Fibroblast of peridontal ligament (primary cell): ENCODE results near the gene JUP.
A peak's percentile ranks its signal among the peaks of the same experiment; 100 is the strongest.

Experiments used
- DNase-seq: peaks from one replicate; pipeline ENCODE4 v3.0.0-alpha.2; 2010; ENCODE audit errors: extremely low read depth

The JUP gene

DNA sequence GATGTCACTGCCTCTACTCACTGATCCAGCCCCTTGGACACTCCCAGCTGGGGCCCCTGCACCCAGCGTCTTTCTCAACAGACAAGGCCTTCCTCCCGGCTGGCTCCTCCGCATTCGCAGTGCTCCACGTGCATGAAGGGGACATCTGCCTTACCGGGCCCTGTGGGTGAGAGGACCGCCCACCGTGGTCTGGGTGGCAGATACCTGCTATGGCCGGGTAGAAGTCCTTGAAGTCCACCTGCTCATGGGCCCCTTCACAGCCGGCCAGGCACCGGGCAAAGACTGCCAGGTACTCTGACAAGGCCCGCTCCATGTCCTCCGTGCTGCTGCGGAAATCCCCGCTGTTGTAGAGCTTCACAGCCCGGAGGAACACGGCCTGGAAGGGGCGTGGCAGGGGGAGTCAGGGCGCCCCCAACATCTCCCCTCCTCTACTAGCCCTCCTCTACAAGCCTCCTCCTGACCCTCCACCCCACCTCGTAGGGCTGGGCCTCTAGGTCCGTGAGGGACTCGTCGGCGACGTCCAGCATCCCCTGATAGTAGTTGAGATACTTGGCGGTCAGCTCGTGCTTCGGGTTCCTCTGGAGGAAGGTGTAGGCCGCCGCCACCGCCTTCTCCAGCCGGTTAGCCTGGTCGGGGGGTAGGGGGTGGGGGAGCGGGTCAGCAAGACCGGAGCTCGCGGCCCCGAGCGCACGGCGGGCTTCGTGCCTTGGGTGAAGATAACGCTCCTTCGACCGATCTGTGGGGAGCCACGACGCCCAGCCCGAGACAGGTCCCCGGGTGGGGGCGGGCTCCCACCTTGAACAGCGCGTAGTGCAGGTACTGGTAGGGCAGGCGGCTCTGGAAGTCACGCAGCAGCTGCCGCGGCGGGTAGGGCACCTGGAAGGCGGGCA is 24.4 kb upstream of the JUP start:
- no peak for DNase-seq

GRCh38 chr17:41806685-41807445 is 20.4 kb upstream of the JUP start:
- no peak for DNase-seq

DNA sequence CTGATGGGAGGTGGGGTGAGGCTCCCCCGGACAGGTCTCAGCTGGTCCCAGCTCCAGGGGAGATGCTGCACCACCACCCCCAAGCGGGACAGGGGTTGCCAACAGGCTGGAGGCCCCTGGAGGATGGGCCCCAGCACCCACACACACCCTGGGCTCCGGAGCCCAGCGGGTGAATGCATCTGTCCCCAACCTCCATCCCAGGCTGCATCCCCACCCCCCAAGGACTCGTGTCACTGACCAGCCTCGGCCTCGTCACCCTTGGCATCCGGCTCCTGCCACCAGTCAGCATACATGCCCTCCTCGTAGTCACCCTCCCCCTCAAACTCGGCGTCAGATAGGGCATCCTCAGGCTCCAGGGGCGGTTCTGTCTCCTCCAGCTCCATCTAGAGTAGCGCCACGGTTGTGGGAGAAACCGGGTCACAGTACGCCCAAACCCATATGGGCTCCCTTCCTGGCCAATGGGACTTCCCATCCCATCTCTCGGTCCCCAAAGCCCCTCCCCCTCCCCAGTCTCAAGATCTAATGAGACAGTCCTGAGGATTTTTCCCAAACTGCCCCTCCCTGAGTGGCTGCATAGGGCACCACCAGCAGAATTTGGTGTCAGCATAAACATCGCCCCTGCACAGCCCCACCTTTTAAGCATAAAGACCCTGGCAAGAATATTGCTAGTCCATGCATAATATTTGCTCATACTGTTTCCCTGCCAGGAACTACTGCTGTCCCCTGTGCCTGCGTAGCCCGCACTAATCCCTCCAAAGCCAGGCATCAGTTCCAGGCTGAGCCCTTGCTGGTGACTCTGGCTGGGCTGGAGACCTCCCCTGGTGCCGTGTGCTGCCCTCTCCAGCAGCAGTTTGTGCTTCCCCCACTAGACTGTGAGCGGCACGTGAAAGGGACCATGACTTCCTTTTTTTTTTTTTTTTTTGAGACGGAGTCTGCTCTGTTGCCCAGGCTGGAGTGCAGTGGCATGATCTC is 16.8 kb upstream of the JUP start:
- DNase-seq, result no peak

GRCh38 chr17:41801374-41802271 is 15.1 kb upstream of the JUP start:
- peak; percentile 77 for DNase-seq

GRCh38 chr17:41800601-41801373 is 14.3 kb upstream of the JUP start:
- DNase-seq, result no peak

DNA sequence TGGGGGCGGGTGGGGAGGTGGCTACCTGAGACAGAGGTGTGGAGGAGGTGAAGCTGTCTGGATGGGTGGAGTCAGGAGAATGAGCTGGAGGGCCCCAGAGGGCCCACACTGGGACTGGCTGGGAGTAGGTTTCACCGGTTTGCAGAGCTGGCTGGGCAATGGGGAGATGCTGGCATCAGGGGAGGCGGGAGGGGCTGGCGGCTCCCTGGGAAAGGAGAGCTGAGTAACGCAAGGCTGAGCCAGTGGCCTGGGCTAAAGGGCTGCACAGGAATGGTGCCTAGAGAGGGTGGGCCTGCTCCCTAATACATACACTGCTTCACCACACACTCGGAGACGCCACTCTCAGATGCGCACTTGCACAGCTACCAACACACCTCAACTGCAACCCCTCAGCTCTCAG is 12.9 kb upstream of the JUP start:
- no peak for DNase-seq

DNA sequence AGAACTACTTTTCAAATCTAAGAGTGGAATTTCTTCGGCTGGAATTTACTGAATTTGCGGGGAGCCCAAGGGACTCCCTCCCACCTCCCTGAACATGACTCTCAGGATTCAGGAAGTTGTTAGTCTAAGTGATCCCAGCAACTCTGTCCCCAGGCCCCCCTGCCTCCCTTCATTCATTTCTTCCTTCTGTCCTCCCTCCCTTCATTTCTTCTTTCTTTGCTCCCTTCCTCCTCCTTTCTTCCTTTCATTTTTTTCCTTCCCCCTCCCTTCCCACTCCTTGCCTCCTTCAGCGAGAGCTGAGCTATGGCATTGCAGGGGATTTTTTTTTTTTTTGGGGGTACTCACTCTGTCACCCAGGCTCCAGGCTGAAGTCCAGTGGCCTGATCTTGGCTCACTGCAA is 10.9 kb upstream of the JUP start:
- DNase-seq, result no peak

DNA sequence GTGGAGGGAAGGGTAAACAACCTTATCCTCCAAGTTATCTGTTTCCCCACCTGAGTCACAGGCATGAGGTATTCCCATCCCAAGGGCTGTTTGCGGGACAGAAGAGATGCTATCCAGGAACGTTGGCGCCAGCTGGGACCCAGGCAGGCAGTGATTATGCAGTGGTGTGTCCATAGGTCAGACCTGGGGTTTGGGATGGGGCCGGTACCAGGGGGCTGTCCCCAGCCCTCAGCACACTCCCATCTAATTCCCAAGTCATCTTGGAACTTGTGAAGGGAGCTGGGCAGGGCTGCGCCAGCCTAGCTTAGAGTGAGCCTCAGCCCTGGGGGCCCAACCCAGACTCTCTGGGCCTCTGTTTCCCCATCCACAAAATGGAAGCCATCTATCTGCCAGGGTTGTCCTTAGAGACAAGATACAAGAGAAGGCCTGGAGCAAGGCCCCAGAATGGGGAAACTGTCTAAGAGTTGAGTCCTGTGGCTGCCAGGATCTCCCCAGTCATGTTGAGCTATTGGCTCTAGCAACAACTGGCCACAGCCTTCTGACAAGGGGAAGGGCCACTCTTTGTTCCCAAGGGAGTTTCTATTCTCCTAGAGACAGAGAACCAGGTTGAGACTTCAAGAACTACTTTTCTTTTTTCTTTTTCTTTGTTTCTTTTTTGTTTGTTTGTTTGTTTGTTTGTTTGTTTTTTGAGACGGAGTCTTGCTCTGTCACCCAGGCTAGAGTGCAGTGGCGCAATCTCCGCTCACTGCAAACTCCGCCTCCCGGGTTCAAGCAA is 9.8 kb upstream of the JUP start:
- no peak for DNase-seq

GRCh38 chr17:41794540-41794975 is 8.0 kb upstream of the JUP start:
- no peak for DNase-seq

- no peak for DNase-seq
Measured at GRCh38 chr17:41793784-41794539, 7.5 kb upstream of the JUP start.

DNA sequence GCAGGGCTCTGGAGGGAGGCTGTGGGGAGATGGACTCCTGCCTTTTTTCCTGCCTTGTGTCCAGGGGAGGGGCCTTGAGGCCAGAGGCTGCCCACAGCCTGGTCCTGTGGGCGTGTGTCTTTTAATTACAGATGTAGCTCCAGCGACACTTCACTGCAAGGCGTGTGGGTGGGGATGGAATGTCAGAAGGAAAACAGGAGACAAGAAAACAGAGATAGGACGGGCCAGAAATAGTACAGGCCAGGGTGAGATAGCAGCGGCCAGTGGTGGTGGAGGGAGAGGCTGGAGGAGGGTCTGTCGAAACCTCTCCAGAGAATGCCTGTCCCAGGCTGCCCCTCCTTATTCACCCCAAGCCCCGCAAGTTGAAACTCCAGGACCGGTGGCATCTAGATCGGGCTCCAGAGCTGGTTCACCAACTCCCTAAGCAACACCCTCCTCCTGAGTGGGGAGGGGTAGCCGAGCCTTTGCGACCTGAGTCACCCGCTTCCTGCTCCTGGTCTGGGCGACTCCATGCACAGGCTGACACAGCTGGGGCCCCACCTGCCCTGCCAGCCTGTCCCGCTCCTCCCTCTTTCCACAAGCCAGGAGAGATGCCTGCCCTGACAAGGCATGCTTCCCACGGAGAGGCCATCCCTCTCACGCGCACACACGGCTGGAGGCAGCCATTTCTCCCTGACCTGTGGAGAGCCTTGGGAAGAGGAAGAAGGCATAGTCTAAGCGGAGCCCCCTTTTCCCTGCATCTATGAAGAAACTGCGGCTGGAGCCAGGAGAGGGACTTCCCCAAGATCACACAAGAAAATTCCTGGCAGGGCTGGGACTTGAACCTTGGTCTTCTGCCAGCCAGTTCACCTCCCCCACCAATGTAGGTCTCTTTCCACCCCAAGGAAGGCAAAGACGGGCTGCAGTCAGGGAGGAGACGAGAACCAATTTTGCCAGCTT is 6.6 kb upstream of the JUP start:
- no peak for DNase-seq

GRCh38 chr17:41787021-41787418 is 509 bp upstream of the JUP start:
- DNase-seq, result no peak

GRCh38 chr17:41785859-41786226 is 668 bp downstream of the JUP start:
- no peak for DNase-seq

GRCh38 chr17:41785091-41785858 is 1.2 kb downstream of the JUP start:
- no peak for DNase-seq

DNA sequence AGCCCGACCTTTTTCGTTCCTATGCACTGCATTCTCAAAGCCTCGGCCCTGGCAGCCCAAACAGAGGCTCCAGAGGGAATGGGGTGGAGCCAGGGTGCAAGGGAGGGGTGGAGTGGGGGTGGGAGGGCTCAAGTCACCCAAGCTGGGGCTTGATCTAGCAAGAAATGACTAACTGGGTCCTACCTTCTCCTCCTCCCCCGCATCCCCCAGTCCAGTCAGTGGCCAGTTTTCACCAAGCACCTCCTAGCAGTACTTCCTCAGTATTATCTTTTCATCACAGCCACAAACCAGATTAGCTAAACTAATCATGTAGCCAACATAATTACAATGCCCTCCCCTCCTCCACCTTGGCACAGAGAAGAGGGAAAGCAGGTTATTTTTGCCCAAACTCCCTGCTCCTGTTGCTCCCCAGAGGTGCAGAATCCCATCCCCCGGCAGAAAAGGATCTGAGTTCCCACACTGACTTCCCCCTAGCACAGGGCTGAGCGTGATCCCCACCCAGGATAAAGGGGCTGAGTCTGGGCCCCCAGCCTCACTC is 2.2 kb downstream of the JUP start:
- DNase-seq, result no peak

- no peak for DNase-seq
Measured at GRCh38 chr17:41782142-41782541, 4.4 kb downstream of the JUP start.
